D341Med (cell line): ENCODE measurements around the gene TRNT1.
A peak's percentile ranks its signal among the peaks of the same experiment; 100 is the strongest.

ENCODE experiments used
- DNase-seq: peaks from one replicate; pipeline ENCODE4 v3.0.0; 2012; ENCODE audit warnings: low spot score

Gene TRNT1

DNA sequence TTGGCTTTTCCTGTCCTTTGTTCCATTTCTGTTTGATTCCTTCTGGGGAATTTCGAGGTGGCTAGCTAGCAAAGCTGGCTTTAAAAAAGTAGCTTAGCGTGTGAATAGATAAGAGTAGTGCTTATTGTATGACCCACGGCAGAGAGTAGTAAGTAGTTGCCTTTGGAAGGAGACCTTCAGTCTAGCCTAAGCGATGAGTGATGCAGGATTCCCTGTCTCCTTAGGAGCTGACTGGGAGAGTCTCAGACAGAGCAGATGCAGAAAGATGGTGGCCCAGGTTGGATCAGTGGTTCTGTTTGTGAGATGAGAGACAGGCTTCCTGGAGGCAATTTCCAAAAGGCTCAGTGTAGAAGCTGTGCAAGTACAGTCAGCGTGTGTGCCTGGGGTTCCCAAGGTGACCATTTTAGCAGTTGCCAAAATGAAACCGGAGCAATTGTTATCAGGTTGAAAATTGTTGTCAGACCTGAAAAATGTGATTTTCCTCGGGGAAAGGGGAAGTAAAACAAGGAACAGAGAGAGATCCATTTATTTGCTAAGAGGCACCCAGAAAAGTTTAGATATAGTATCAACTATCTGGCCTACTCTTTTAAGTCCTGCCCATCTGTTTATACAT is 15.9 kb upstream of the TRNT1 start:
- DNase-seq: no peak

GRCh38 chr3:3113042-3113709 is 13.6 kb upstream of the TRNT1 start:
- DNase-seq: no peak

- DNase-seq: no peak
Observed at GRCh38 chr3:3117651-3118050, 9.1 kb upstream of the TRNT1 start.

DNA sequence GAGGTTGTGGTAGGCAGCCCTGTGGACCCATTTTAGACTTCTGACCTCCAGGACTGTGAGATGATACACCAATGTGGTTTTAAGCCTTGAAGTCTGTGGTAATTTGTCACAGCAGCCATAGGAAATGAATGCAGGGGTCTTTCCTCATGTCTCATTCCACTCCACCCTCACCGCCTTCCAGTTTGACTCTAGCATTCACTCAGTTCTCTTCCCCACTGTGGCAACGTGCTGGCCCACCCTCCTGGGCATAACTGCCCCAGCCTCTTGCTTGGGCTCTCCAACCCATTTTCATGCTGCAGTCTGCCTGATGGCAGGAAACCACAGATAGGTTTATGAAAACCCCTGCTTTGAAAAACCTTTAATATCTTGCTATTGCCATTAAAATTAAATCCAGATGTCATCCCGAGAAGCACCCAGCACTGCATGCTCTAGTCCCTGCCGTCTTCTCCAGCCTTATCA is 7.3 kb upstream of the TRNT1 start:
- no peak for DNase-seq

DNA sequence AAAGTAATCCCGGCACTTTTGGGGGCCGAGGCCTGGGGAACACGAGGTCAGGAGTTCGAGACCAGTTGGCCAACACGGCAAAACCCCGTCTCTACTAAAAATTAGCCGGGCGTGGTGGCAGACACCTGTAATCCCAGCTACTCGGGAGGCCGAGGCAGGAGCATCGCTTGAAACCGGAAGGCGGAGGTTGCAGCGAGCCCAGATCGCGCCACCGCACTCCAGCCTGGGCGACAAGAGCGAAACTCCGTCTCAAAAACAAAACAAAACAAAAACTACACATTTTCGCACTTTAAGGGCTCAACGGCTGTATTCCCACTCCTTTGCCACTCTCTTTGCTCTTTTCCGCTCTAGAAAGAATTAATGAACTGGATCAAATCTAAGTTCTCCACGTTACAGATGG is 763 bp upstream of the TRNT1 start:
- no peak for DNase-seq

DNA sequence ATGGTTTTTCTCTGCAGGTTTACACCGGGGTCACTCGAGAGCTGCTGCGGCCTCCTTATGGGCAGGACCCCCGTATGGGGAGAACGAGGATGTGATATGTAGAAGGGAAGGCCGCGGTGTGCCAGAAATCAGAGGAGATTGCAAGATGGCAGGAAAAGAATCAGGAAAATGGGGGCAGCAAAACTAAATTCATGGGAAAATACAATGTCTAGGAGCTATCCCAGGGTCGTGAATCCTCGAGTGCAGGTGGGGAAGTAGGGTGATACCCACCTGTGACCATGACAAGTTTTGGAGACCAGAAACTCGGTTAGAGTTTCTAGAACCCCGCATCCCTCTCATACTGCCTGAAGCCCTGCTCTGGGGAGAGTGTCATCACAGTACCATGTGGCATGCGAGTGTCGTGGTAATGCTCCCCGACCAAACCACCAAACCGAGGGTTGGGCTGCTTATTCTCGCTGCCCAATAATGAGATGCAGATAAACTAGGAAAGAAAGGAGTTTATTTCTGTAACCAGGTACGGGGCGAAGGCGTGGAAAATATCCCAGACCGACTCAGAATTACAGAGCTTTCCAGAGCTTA is 781 bp downstream of the TRNT1 start:
- peak; percentile 31 for DNase-seq

DNA sequence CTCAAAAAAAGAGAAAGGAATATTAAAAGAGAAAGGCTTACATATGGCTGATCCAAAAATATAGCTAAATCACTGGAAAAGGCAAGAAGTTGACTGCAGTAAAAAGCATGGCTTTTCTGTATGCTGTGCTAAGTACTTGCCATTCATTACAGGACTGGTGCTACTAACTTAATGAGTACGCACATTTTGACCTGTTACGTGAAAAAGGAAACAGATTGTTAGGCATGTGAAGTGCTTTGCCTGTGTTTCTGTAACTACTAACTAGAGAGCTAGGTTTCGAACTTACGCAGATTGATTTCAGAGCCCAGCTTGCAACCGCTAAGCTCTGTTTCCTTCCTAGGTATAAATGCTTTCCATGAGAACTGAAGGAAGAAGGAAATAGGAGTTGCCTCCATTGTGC is 2.8 kb downstream of the TRNT1 start:
- no peak for DNase-seq

GRCh38 chr3:3133500-3133899 is 6.8 kb downstream of the TRNT1 start:
- DNase-seq: no peak

GRCh38 chr3:3134750-3135448 is 8.2 kb downstream of the TRNT1 start:
- DNase-seq: no peak

DNA sequence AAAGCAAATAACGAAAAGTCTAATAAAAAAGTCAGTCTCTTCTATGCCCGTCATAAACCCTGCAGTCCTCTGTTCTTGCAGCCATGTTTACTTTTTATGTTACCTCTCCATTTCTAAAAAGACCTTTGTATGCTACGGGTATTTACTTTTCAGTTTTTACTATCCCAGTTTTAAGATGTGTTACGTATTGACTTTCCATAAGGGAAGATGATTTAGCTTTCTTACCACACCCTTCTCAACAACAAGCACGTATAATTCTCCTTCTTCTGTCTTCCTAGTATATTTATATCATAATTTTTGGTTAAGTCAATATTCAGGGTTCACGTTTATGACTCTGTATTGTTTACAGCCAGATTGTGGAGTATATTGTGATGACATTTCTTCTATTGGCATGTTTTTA is 10.8 kb downstream of the TRNT1 start:
- no peak for DNase-seq

GRCh38 chr3:3141939-3142338 is 15.2 kb downstream of the TRNT1 start:
- no peak for DNase-seq

DNA sequence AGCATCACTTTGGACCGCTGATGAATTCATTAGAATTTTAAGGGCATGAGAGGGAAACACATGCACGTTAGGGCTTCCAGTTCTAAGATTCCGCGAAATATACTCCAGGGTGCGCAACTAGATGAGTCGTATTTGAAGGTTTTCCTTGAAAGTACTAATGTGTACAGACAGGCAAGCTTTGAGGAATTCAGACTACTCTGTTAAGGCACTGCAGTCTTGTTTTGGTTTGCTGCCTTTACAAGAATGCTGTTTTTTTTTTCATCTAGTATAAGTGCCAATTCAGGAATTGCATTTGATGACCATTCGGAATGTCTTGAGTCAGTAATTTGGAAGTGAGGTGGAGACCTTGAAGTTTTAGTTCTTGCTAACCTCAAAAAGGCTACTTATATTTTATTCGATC is 19.1 kb downstream of the TRNT1 start:
- DNase-seq: no peak

- no peak for DNase-seq
Observed at GRCh38 chr3:3149560-3149959, 22.8 kb downstream of the TRNT1 start.

DNA sequence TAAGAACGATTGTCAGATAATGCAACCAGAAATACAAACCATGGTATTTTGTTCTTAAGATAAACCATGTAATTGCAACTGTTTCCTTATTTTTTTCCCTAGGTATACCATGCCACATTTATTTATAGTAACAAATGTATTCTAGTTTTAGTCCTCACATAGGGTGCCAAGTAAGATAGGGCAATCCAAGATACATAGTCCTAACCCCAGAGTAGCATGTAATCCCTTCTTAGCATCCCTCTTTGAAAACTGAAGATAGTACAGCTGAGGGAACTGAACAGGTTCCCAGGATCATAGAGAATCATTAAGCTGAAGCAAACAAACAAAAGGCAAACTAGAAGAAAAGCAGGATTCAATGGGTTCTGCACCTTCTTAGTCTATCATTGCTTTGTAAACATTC is 24.8 kb downstream of the TRNT1 start:
- DNase-seq: no peak

- no peak for DNase-seq
Observed at GRCh38 chr3:3154879-3155610, 28.3 kb downstream of the TRNT1 start.

- no peak for DNase-seq
Observed at GRCh38 chr3:3157484-3157883, 30.7 kb downstream of the TRNT1 start.

DNA sequence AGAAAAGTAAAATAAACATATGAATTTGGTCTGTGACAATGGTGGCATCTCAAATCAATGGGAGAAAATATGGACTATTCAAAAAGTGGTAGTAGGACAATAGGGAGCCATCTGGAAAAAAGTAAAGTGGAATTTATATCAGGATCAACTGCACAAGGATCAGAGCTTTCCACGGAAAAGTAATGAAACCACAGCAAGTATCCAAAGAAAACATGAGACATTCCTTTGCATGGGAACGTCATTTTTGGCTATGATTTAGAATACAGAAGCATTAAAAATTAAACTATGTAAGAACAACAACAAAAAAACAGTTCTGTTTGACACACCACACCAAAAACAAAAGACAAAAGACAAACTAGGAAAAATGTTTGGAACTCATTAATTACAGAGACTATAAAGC is 34.1 kb downstream of the TRNT1 start:
- DNase-seq: no peak

- DNase-seq: no peak
Observed at GRCh38 chr3:3165241-3165640, 38.5 kb downstream of the TRNT1 start.

GRCh38 chr3:3165650-3166049 is 38.9 kb downstream of the TRNT1 start:
- DNase-seq: no peak

GRCh38 chr3:3170998-3171397 is 44.3 kb downstream of the TRNT1 start:
- DNase-seq: peak; percentile 29

DNA sequence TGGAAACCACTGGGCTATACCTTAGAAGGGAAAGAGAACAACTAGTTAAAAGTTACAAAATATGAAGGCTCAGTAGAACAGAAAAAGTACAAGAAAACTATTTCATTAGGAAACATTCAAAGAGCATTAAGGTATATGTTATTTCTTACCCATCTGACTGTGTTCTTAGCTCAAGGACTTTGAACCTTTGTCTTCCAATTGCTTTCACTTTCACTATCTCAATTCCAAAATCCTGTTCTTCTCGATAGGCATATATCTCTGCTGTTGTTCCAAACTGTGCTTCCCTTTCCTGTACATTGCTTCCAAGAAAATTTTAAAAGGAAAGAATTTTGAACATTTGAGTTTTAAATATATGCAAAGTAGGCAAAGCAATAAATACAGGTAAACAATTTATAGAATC is 45.9 kb downstream of the TRNT1 start:
- DNase-seq: no peak

DNA sequence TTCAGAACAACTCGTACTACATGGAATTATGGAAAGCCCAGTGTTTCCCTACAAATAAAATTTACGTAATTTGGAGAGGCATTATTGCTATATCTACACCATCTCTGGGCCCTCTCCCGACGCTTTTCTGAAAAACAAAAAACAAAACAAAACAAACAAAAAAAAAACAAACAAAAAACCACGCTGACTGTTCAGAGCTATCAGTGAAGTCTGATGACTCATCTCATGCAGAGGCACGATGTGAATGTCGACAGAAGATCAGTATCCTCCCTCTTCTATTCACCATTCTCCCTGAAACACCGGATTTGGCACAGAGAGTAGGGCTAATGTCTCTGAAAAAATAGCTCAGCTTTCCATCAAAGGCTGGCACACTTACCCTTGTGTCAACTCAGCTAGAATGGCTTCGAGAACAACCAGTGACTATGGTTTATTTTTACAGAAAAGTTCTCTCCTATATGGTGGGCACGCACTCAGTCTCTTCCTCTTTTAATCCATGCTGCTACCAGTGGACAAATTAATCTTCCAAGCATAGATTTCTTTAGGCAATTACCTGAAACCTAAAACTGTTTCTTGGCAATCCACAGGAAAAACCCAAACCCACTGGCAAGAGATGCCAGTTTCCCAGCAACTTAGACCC is 51.2 kb downstream of the TRNT1 start:
- no peak for DNase-seq
